ENCODE measurements around the gene ANKRD39.
A peak's percentile ranks its signal among the peaks of the same experiment; 100 is the strongest.
"Not testable (repeated sequence)": the region's sequence is repeated elsewhere in the genome, so short reads cannot be mapped to it uniquely, and the experiment has no call there.

Gene ANKRD39

DNA sequence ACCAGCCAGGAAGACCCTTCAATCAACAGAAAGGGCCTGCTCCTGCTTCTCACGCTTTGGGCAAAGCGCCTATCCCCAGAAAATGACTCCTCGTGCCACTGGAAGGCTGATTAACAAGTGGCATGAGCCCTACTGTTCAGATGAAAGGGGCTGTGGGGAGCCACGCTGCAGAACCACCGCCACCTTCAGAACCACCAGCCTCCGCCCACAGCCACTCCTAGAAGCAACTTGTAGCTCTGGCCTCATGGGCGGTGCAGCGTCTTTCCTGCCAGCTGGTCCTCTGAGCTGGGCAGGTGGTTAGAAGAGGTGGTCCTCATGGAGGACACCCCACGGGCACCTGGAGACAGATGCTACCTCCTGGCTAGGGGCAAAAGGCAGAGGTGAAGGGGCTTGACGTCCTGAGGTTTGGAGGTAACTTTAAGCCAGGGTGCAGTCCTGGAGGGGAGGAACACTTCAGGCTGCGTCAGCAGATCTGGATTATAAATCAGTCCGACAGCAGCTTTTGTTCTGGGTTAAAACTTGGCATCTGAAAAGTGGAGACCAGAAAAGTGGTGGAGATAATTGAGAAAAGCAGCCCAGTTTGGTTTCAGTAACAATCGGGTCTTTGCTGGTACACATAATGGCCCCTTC lies 12.9 kb upstream of the ANKRD39 start:
- DNase-seq (peak; percentile 59), ATAC-seq (peak; percentile 32)

DNA sequence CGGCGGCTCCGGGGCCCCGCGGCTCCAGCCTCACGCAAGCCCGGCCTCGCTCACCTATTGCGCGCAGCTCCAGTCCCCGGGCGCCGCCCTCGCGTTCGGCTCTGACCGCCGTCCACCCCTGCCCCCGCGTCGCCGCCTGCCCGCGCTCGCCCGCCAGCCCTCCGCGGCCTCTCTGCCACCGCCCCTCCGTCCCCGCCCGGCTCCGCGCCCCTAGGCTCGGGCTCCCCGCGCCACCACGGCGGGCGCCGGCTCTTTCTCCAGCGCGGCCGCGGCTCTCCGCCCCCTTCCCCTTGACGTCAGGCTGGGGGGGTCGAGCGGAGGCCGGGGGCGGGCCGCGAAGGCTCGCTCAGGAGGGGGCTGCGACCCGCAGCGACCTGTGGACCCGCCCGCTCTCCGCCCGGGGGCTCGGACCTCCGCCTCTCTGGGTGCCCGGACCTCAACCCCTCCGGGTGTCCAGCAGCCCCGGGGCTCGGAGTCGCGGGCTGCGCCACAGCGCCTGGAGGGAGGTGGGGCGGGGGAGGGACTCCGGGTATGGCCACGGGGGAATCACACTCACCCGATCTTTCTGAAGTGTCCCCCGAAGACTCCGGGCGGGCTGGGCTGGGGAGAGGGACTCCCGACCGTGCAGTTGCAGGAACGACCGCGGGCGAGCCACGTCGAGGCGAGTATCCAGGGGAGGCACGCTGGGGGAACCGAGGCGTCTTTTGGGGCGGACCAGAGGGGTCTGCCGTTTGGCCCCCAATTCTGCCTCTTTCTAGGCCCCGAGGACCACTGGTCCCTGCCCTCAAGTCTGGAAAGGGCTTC lies 12.2 kb upstream of the ANKRD39 start, which contains the start of gene SEMA4C:
SEMA4C (minus strand) TSS at position 259 of the 804 bp plus-strand sequence. CDS start 2,194 bp downstream, outside the sequence.
- DNase-seq = peak; percentile 58
- no peak for ATAC-seq

DNA sequence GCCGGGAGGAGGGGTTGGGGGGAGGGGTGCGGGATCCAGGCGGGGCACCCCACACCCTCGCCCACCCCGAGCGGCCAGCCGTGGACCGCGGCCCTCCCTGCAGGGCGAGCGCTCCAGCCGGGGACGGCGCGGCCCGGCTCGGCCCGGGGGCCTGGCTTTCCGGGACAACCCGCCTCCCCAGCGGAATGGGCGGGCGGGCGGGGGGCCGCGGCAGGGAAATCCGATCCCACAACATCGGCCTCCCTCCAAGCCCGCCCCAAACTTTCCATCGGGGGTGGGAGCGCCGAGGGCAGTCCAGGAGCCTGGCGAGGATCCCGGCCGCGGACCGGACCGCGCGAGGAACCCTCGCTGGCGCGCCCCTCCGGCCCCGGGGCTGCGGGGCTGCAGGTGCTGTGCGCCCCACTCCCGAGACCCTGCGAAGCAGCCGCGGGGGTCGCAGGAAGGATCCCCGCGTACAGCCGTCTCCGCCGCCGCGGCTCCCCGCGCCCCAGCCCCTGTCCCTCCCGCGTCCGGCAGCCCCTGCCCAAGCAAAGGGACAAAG lies 11.5 kb upstream of the ANKRD39 start:
- no peak for ATAC-seq

DNA sequence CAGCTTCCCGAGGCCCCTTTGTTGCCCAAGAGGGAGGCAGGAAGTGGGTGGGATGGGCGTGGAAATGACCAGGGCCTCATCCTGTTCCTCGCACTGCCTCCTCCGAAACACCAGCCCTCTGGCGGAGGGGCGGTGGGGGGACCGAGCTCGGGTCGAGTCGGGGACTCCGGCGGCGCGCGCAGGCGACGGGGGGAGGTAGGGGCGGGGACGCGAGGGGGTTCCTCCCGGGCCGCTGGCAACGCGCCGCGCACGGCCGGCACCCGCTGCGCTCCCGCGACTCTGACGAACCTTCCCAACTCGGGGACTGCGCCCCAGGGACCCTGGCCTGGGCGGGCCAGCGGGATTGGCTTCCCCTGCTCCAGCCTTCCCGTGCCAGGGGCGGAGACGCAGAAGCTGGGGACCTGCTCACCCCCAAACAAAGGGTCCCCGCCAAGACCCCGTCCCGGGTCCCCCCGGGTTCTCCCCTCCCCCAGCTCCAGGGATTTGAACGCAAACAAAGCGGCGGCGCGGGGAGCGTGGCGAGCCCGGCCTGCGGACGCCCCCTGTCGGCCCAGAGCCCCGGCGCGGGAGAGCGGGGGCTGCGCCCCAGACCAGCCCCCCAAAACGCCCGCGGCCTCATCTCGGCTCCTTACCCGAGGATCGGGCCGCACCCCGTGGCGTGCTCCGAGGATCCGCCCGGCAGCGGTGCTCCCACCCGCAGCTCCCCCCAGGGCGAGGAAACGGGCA lies 10.9 kb upstream of the ANKRD39 start:
- DNase-seq (peak; percentile 76), ATAC-seq (peak; percentile 41)

More for the DNA sequence above, 11.5 kb upstream of the ANKRD39 start:
- DNase-seq = peak; percentile 32

DNA sequence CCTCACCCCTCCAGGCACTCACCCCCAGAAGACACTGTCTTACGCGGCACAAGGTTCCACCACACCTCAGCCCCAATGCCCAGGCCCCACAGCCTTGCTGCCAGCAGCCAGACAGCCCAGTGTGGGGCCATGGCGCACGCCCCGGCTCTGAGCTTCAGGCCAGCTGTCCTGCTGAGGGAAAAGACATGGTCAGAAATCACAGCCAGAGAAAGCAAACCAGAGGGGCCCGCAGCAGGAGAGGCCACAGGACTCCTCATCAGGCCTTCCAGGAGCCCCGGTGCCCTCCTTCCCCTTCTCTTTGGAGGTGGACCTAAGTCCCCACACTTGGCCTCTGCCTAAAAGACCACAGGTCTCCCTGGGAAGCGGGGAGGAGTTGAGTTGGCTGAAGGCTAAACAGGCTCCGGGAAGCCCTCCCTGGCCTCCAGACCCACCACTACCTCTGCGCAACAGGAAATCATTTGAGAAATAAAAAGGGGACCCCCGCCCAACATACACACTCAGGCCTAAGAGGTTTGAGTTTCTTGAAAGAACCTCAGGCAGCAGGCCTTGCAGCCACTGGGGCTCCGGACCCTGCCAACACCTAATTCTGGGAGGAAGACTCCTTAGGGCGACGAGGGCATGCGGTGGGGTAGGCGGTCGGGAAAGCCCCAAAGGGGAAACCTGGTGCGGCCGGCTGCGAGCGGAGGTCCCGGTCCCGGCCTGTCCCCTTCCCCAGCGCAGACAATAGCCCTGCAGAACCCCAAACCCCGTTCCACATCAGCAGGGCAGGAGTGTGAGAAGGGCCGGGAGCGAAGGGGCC lies 10.1 kb upstream of the ANKRD39 start:
- ATAC-seq (peak; percentile 28), DNase-seq (no peak)

DNA sequence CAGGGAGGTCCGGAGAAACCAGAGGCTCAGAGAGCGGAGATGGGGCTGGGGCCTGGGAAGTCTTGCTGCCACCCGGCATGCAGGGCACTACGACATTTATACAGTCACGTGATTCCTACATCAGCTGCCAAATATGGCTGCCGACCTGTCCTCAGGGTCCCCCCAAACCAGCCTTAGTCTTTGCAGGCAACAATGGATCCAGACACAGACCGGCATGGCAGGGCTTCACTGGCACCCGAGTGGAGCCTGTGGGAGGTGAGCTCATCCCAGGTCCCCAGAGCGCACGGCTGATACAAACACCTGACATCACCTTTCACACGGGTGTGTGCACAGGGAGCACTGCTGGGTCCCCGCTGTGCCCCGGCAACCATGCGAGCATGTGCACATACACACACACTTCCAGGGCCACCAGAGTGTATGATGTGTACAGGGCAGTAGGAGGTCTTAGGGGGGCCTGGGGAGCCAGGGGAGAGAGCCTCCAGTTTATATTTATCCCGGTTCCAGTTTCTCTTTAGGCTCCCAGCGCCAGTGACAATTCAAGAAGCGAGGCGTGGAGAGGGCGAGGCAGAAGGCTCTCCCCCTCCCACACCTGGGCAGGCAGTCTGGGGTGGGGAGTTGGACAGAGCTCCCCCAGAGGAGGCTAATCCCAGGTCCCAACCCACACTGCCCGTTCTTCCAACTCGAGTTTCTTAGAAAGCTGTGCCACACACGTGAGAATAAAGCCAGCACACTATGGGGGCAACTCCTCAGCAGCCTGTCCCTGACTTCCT lies 9.4 kb upstream of the ANKRD39 start:
- DNase-seq (no peak), ATAC-seq (no peak)

DNA sequence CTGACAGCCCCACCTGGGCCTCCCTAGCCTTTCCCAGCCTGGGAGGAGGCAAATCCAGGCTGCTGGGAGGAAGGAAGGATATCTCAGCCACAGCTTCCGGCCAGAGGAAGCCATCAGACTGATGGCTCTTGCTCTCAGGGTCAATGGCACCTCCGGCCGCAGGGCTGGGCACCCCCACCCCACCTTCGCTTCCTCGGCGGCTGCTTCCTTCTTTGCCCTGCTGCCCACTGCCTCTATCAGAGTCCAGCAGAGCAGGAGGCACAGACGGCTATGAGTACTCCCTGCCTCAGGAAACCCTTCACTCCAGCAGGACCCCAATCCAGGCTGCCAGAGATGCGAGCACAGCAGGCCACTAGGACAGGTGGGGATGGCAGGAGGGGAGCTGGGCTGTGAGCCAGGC lies 8.8 kb upstream of the ANKRD39 start:
- ATAC-seq (no peak), DNase-seq (no peak)

DNA sequence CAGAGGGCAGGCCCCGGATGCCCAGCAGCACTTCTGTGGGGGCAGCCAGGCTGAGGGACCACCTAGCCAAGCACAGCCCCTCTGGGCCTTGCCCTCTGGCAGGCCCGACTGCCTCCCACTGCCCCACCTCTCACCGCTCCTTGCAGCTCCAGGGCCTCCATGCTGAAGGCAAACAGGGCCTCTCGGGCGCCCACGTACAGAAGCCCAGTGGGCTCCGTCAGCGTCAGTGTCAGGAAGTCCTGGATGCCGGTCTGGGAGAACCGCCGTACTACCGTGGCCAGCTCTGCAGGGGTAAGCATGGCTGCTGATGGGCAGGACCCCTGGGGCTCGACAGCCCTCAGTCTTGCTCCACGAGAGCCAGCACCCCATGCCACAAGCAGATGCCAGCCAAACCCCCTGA lies 8.3 kb upstream of the ANKRD39 start:
- ATAC-seq = no peak
- no peak for DNase-seq

DNA sequence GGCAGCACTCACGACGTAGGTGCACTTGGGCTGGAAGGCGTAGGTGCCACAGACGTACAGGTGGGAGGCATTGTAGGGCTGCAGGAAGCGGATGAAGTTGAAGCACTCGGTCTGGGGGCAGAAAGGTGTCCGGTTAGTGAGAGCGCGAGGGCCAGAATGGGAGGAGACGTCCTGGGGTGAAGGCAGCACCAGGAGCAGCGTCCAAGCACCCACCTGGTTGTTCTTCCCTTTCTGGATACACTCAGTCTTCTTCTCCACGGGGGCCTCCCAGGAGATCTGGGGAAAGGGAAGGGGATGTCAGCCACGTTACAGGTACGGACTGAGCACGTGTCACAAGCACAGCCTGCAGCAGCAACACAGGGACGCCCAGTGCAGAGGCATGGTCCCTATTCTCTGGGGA lies 7.8 kb upstream of the ANKRD39 start:
- no peak for DNase-seq
- ATAC-seq = no peak

DNA sequence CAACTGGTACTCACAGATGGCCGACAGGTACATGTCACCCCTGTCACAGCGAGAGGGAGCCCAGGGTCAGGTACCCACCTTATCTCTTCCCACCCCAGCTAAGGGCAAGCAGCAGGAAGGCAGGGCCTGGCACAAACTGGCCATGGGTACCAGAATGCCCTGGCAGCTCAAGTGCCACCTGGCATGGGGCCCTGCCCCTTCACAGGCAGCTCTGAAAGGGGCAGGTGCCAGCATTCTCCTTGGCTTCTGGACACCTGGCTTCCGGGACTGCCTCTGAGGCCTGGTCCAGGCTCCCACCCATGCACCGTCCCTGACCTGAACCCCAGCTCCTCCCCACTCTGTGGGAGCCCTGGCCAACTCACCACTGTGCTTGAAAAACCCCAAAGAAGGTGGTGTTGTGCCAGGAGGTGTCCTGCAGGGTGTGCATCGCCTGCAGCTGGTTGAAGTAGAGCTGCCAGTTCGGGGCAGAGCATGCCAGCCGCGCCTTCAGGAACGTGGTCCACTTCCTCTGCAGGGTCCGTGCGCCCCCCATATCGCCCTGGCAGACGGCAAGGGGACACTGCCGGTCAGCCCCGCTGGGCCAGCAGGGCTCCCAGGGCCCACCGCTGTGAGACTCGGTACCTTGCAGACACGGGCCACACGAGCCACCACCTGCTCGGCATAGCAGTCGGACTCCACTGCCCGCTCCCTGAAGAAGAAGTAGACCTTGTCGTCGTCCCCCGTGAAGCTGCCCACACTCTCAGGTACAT lies 6.7 kb upstream of the ANKRD39 start:
- DNase-seq (no peak), ATAC-seq (no peak)

DNA sequence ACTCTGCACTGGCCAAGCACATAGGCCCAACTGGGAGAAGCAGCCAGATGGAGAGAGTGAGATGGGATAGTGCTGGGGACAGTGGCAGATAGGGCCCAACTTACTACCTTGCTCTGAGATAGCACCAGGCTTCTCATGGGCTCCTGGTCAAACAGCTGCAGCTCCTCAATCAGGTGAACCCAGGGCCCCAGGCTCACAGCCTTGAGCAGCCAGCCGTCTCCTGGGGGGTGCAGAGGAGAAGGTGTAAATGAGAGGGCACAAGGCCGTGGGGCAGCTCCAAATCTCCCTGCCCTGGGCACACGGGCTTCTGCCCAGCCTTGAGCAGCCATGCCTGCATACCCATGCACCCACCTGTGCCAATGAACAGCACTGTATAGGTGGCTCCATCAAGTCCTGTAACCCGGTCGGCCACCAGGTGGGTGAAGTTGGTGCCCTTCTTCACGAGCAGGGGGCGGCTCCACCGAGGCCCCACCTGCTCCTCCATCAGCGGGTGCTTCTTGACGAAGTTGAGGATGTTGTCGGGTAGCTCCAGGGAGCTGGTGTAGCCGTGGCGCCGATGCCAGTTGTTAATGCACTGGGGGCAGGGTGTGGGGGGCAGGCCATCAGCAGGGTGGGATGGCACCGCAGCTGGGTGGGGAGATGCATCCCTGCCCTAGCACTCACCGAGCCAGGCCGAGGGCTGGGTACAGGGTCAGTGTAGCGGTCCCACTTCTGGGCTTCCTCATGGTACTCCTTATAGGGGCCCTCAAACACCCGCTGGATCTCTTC lies 5.9 kb upstream of the ANKRD39 start:
- DNase-seq (no peak), ATAC-seq (no peak)

DNA sequence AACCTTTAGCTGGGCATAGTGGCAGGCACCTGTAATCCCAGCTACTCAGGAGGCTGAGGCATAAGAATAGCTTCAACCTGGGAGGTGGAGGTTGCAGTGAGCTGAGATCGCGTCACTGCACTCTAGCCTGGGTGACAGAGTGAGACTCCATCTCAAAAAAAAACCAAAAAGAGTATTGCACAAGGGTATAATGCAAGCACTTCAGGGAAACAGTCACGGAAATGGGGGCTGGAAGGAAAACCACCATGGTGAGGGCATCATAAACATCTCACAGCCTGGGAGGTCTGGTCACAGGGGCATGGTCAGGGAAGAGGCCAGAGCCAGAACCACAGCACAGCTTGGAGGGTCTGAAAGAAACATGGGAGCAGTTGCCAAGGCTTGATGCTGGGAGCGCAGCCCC lies 5.2 kb upstream of the ANKRD39 start:
- not testable (repeated sequence) for DNase-seq

DNA sequence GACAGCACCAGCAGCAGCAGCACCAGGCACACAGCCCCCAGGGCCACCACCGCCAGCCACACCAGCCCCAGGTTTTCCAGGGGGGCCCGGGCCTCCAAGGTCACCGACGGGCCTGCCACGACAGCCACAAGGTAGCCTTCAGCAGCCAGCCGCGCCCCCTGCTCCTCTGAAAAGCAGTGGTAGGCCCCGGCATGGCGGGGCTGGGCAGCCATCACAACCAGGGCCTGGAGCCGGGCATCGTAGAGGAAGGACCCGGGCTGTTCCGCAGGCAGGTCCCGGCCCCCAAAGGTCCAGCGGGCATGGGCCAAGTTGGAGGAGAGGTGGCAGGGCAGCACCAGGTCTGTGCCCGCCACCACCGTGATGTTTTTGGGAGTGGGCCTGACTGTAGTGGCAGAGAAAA lies 3.3 kb upstream of the ANKRD39 start:
- DNase-seq = no peak
- no peak for ATAC-seq

More for the DNA sequence above, 5.2 kb upstream of the ANKRD39 start:
- not testable (repeated sequence) for ATAC-seq

DNA sequence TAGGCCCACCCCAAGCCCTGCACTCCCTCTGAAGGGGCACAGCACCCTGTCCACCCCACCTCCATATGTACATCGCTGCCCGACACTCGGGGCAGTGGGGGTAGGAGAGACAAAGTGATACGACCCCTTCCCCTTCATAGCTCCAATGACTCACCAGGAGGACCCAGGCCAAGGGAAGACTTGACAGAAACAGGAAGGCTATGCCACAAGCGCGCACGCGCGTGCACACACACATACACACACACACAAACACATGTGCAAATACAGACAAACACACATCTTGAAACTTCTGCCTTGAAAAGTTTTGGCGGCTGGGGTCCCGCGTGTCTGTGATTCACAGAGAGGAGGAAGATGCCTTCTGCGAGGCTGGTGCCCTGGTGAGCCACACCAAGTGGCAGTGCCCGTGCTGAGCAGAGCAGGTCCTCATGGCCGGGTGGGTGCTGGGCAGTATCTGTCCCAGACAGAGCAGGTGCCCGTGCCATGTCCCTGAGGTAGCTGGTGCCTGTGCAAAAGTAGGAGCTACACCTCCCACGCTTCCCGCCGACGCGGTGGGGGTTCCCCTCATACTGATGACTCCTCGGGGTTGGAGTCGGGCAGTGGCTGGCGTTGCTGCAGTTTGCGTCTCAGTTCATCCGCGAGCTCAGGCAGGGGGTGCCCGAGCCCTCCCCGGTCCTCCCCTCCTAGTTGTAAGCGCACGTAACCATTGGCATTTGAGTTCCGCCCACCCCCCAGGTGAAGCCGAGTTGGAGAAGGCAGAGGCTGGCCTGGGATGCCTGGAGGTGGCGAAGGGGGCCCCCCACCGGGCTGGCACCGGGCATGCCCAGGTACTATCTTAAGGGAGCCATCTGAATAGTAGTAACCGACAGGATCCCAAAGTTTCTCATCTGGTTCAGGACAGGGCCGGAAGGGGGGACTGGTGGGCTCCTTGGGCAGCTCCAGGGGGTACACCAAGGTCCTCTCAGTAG lies 2.5 kb upstream of the ANKRD39 start:
- ATAC-seq (no peak), DNase-seq (peak; percentile 46)

DNA sequence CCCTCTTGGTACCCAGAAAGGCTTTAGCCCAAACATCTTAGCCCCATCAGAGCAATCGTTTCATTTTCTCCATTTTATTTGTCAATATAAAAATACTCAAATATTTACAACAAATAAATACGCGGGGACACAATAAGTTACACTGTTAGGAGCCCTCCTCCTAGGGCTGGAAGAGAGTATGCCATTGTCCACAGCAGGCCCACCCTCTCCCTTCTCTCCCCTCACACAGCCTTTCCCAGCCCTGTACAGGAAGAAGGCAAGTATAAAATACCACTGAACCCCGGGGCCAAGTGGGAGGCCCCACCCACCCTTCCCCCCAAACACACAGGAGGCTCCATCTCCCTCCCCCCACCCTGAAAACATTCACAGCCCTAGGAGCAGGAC lies 1.9 kb upstream of the ANKRD39 start:
- no peak for DNase-seq
- no peak for ATAC-seq

DNA sequence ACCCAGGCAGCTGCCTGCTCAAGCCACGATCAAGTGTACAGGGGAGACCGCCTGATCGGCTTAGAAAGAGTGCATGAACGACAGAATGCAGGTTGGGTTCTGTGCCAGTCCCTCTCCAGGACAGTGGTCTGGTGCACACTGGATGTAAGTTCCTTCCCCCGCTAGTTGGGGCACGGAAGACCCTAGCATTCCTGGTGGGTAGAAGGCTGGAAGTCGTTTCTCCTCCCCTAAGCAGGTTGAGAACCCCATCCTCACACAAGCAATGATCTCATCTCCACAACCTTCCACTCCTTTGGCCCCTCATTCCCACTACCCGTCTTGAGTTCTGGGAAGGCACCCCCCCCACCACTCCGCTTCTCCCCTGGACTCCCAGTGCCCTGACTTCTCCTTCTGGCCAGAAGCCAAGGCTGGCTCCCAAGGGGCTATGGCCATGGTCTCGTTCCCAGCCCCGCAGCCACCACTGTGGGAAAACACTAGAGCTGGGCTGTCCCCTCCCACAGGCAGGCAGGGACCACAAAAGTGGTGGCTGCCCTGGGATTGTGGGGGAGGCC lies 1.4 kb upstream of the ANKRD39 start:
- no peak for DNase-seq
- ATAC-seq = no peak

DNA sequence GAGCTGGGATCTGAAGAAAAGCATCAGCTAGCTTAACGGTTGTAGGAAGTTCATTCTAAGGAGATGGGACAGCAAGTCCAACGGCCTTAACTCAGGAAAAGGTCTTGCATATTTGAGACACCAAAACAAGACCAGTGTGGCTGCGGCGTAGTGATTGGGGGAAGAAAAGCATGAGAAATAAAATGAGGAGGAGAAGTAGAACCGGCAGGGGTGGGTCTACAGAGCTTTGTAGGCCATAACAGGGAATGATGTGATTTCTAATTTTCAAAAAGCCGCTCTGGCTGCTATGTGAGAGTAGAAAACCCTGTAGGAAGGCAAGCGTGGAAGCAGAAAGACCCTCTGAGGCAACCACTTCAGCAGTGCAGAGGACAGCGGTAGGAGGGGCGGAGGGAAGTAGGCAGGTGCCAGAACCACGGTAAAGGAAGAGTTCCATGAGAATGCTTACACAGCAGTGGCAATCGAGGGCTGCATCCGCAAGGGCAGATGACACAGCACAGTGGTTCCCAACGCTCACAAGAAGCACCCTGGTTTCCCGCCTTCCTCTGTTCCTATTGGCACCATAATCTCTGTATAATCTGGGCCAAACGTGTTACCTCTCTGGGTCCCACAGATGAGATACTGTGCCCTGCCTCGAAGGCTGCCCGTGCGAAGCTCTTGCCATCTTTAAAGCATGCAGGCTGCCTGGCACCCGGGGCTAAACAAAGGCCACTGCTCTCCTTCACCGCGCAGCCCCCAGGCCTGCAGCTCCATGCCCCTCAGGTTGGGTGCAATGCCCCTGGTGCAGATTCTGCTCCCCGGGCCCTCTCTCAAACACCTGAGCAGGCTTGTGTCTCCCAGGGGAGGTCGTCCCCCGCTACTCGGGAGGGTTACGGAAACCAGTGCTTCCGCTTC lies 795 bp downstream of the ANKRD39 start:
- peak; percentile 35 for DNase-seq
- no peak for ATAC-seq

Measured in stimulated activated naive CD8-positive, alpha-beta T cell treated with anti-CD3 and anti-CD28 coated beads, Interleukin-15, Interleukin-2, amounts not matched to agents 100 U/mL and 50 U/mL, for 24 hours (primary cell).